ENCODE data around the gene CACNG4.

DNA sequence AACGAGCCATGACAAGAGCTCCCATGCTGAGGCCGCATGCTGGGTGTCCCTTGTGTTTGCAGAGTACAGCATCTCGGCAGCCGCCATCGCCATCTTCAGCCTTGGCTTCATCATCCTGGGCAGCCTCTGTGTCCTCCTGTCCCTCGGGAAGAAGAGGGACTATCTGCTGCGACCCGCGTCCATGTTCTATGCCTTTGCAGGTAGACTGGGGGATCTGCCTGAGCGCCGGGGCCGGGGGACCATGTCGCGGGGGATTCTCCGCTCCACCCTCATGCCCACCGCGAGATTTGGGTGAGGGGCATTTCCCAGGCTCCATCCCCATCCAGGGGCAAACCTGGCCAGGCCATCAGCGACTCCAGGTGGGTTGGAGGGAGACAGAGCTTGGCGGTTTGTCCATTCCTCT lies 90.5 kb downstream of the CACNG4 start:
- TF ChIP-seq POLR2A (IDR thresholded peaks at IDR 0.05) (no peak), POLR2AphosphoS5 (IDR thresholded peaks at IDR 0.05) (no peak)
- TF ChIP-seq, protein P1, sequence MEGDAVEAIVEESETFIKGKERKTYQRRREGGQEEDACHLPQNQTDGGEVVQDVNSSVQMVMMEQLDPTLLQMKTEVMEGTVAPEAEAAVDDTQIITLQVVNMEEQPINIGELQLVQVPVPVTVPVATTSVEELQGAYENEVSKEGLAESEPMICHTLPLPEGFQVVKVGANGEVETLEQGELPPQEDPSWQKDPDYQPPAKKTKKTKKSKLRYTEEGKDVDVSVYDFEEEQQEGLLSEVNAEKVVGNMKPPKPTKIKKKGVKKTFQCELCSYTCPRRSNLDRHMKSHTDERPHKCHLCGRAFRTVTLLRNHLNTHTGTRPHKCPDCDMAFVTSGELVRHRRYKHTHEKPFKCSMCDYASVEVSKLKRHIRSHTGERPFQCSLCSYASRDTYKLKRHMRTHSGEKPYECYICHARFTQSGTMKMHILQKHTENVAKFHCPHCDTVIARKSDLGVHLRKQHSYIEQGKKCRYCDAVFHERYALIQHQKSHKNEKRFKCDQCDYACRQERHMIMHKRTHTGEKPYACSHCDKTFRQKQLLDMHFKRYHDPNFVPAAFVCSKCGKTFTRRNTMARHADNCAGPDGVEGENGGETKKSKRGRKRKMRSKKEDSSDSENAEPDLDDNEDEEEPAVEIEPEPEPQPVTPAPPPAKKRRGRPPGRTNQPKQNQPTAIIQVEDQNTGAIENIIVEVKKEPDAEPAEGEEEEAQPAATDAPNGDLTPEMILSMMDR (IDR thresholded peaks at IDR 0.05): no peak
